Measurements from ENCODE around the gene TARS1. TPM values are rescaled to one million over a fixed set of nuclear protein-coding genes. Genes with fewer than 3 reads are reported as not detected.

Gene TARS1
- total RNA-seq, 1 donor from 2014 or later, result 180 TPM

DNA sequence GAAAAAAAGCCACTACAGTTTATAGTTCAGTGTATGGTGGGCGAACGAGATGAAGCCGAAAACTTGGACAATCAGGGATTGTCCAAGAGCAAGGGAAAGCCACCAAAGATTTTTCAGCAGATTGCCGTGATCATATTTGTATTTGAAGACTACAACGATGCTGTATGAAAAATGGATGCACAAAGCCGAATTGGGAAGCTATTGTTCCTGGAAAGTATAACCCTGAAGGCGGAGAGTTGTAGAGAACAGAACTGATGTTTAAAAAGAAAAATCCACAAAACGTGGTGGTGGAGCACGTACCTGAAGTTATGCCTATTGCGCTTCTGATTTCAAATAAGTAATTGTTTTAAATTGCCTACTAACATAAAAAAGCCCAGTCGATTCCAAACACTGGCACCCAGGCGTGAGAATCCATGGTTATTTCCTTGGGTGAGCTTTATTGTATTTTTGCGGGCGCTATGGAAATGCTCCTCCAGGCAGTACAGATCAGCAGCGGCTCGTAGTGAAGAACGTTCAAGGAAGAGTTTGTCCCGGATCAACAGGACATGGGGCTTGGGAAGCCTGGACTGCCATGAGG, 772 bp upstream of the TARS1 start:
- DNase-seq (ENCODE audit: low read depth in 2 of 2), result peak in 1 of 2 donors; percentile 37

DNA sequence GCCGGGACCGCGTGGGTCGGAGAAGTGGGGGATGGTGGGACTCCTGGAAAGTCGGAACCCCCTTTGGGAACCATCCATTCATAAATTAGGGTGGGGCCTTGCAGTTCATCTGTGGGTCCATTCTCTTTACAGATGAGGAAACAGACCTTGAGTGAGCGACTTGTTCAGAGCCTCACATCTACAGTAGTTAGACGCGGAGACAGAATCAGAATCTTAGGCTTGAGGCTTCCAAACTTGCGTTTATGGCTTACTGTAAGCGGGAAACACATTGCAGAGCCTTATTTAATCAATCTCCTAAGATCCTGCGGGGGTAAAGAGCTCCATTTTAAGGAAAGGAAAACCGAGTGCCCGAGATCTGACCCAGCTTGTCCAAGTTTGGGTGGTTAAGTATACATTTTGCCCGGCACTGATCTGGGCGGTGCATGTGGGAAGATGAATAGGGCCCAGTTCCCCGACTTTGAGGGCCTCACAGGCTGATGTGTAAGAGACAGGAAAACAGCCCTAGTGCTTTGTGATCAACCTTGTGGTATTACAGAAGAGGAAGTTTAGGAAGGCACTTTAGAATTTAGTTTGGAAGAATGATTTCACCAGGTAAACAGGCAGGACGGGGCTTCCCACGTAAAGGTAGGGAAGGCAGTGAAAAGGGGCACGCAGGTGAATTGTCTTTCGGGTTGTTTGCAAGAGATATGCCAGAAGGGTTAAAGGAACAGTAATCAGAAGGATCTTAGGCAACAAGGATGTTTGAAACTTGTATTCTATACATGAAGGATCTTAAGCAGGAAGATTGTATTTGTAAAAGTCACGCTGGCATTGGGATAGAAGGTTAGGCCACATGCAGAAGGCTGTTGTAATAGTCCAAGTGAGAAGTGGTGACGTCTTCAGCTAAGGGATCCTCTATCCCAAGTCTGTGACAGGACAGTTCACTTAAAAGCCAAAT, 744 bp downstream of the TARS1 start:
- DNase-seq (ENCODE audit: low read depth in 2 of 2), result peak; percentile 30 to 75

DNA sequence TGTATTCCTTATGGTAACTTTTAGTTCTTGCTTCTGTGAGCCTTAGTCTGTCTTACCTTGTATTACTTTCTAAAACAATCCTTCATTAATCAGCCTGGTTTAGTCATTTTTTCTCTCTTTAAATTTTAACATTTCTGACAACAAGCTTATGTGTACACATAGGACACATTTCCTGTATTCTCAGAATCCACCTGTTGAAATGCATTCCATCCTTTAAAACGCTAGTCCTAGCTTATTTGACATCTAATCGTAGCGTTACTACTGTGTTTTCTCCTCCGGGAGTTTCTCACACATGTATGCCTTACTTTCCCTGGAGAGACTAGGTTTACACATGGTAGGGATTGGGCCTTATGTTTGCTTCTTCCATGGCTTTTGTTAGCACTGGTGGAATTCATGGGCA, 3.8 kb downstream of the TARS1 start:
- DNase-seq (ENCODE audit: low read depth in 2 of 2), result no peak

DNA sequence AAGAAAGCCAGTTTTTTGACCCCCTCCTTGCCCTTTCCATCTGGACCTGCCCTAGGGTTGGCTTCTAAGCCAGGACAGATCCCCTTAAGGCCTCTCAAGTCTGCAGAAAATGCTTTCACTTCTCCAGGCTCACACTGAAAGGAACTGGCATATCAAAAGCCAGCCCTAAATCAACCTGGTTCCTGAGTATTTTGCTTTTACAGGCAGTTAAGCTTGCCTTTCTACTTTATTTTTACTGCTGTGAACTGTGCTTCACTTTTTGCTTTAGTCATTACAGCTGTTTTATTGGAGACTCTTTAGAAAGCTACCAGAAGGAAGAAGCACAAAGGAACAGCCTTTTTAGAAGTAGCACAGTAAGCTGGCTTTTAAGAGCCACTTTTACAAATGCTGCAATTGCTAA, 5.0 kb downstream of the TARS1 start:
- DNase-seq (ENCODE audit: low read depth in 2 of 2), result no peak

DNA sequence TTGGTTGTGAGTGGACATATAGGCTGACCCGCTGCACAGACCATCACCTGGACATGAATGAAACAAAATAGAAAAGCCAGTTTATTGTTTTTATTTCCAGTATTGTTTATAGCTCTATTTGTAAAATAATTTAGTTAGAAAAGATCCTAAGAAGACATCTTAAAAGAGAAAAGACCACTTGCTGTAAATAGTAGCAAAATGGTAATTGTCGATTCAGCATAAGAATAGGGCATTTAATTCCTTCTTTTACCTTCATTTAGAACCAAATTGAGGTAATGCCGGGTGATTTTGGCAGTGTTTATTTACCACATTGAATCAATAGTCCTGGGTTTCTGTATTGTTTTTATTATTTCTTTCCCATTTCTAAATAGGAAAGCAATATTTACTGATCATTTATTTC, 7.4 kb downstream of the TARS1 start:
- no peak for DNase-seq (ENCODE audit: low read depth in 2 of 2)

DNA sequence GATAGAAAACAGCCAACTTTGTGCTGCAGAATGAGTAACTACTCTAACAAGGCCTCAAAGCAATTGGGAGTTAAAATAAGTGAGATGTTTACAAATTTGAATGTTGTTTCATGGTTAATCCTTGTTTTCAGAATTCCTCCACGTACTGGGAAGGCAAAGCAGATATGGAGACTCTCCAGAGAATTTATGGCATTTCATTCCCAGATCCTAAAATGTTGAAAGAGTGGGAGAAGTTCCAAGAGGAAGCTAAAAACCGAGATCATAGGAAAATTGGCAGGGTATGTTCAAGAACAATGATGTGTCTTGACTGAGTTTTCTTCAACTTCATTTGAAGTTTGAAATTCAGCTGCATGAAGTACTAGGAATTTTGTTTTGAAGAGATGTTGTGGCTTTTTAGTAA, 16.4 kb downstream of the TARS1 start:
- peak in 1 of 2 donors; percentile 18 for DNase-seq (ENCODE audit: low read depth in 2 of 2)

DNA sequence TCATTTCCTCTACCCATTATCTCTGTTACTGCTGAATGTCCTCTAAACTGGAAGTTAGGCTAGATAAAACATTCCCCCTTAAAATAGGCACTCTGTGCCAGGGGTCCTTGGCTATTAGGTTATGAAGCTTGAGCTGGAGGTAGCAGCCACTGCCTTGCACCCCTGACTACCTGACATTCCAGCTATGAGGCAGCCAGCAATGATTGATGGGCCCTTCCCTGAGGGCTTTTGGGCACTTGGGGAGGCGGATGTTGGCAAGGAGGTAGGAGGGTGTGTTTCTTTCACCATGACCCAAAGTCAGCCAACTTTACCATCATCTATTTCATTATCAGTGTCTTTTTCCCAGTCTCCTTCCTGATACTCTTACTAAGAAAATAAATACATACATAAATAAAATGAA, 17.1 kb downstream of the TARS1 start:
- no peak for DNase-seq (ENCODE audit: low read depth in 2 of 2)

DNA sequence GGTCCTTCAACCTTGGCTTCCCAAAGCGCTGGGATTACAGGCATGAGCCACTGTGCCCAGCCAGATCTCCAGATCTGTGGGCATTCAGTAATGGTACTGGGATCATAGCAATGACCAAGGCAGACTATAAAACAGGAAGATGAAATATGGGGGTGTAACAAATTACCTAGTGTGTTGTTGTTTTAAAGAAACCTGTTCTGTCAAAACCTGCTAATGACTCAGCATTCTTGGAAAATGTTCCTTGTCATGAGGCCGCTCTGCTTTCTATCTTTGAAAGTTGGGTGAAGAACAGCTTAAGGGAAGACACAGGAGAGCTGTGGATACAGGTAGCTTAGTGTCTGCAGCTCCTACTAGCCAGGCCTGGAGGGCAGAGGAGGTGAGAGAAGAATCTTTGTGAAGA, 19.4 kb downstream of the TARS1 start:
- DNase-seq (ENCODE audit: low read depth in 2 of 2), result no peak

DNA sequence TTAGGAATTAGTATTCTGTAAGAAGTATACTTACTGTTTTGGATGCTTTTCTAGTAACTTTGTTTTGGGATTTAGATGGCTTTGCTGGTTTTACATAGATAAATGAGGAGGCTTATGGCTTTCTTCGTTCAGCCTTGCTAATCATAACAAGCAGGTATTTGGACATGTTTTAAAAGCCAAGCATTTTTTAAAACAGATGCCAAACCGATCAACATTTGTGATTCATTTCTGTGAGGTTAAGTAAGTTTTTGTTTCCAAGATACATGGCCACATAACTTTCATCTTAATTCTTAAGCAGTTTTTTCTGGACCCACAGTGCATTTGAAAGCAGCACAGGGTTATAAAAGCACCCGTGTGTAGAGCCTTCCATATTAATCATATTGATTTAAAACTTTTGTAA, 21.7 kb downstream of the TARS1 start:
- DNase-seq (ENCODE audit: low read depth in 2 of 2), result no peak

DNA sequence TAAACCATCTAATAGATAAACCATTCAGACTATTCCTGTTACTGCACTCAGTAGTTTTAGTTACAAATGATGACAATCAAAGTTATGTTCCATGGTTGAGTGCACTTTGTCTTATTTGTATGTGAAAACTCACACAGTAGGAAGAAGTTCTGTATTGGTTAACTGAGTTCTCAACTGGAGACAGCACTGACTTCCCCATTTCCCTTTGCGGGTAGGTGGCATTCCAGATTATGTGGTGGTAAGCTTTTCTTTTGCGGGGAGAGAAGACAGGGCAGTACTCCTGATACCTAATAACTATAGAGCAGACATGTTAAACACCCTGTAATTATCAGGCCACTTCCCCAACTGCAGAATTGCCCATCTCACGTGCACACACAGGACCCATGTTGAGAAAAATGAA, 24.4 kb downstream of the TARS1 start:
- no peak for DNase-seq (ENCODE audit: low read depth in 2 of 2)

DNA sequence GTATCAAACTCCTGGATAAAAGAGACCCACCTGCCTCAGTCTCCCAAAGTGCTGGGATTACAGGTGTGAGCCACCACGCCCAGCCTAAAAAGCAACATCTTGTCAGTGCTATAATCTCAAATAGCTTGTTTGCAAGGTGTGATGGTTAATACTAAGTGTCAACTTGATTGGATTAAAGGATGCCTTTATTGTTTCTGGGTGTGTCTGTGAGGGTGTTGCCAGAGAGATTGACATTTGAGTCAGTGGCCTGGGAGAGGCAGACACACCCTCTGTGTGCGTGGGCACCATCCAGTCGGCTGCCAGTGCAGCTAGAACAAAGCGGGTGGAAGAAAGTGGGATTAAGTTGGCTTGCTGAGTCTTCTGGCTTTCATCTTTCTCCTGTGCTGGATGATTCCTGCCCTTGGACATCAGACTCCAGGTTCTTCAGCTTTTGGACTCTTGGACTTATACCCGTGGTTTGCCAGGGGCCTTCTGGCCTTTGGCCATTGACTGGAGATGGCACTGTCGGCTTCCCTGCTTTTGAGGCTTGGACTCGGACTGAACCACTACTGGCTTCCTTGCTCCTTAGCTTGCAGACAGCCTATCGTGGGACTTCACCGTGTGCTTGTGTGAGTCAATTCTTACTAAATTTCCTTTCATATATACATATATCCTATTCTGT, 28.1 kb downstream of the TARS1 start:
- peak in 1 of 2 donors; percentile 16 for DNase-seq (ENCODE audit: low read depth in 2 of 2)

DNA sequence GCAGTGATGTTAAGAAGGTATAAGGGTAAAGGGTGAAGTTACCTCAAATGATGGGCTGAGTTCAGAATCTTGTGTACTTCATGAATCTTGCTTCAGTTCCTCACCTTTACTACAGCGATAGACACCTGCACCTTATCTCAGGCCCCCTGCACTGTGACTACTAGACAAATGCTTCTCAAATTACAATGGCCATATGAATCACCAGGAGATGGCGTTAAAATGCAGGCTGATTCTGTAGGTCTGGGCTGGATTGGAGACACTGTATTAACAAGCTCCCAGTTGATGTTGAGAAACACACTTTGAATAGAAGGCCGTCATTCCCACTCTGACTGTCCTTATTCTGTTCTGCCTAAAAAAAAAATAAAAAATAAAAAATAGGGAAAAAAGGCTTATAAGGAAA, 29.8 kb downstream of the TARS1 start:
- DNase-seq (ENCODE audit: low read depth in 2 of 2), result peak; percentile 37 to 46

DNA sequence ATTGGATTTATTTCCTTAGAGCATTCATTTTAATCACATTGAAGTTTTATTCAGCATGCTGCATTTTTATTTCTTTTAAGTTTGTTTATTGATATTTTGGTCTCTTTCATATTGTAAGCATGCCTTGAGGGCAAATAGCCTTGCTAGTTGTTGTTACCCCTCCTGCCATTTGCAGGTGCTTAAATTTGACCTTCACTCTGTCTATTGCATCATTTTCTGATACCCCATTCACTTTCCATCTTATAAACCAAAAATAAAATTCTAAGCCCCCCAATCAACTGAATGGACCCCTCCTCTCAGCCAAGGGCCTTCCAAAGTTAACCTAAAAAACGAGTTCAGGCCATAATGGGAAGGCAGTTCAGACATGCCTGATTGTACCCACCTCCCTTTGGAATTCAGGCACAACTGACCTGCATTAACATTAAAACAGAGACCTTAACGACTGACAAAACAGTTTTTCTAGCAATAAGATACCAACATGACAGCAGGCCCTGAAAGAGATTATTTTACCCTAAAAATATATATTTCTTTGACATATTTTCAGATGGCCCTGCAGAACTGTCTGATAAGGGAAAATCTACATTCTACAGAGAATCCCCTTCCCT, 32.1 kb downstream of the TARS1 start:
- DNase-seq (ENCODE audit: low read depth in 2 of 2), result no peak

DNA sequence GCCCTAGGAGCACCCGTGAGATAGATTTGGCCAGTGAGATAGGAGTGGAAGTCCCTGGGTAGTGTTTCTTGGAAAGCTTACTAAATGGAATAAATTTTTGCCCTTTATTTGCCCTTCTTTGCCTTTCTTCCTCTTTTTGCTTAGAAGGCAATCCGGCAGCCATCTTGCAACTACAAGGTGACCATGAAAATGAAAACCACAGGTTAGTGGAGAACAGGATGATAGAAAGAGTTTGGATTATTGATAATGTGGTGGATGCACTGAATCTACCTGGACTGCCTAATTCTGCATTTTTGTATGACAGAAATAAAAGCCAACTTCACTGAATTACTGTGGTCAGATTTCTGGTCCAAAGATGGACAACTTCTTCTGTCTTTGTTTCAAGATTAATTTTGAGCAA, 33.2 kb downstream of the TARS1 start:
- DNase-seq (ENCODE audit: low read depth in 2 of 2), result no peak

DNA sequence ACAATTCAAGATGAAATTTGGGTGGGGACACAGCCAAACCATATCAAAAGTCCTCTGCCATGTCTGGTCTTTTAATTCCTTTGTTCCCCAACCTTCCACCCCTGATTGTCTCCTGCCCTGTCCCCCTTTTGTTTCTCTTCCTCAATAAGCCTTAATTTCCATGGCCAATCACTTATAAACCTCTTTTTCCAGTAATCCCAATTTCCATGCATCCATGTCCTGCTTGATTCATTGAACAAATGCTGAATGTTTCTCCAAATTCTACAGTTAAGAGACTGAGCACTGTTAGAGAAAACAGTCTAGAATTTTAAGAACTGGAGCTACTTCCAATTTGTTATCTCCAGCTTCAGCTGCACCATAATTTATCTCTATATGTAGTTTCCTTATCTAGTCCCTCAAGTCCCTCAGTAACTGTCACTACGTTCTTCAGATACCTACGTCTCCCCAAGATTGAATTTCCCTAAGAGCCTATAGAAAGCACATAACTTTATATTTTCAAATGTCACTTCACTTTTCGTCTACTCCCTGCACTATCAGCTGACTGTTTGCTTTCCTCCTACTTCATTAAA, 34.2 kb downstream of the TARS1 start:
- no peak for DNase-seq (ENCODE audit: low read depth in 2 of 2)

DNA sequence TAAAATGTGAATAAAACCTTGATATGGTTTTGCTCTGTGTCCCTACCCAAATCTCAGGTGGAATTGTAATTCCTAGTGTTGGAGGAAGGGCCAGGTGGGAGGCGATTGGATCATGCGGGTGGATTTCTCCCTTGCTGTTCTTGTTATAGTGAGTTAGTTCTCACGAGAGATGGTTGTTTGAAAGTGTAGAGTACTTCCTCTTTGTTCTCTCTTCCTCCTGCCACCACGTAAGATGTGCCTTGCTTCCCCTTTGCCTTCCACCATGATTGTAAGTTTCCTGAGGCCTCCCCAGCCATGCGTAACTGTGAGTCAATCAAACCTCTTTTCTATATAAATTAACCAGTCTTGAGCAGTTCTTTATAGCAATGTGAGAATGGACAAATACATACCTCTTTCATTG, 34.9 kb downstream of the TARS1 start:
- no peak for DNase-seq (ENCODE audit: low read depth in 2 of 2)

DNA sequence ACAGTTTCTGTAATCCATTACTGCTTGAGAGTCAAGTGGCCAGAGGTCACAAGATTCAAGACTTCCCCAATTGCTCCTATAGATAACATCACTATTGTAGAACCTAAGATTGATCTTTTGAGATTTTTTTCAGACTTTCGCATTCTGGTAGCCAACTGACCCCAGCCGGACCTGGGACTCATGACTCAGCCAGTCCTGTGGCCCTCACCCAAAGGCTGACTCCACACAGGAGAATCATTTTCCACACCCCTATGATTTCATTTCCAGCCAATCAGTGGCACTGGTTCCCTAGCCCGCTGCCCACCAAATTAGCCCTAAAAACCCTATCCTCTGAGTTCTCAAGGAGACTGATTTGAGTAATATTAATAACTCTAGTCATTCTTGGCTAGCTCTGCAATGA, 36.2 kb downstream of the TARS1 start:
- no peak for DNase-seq (ENCODE audit: low read depth in 2 of 2)

DNA sequence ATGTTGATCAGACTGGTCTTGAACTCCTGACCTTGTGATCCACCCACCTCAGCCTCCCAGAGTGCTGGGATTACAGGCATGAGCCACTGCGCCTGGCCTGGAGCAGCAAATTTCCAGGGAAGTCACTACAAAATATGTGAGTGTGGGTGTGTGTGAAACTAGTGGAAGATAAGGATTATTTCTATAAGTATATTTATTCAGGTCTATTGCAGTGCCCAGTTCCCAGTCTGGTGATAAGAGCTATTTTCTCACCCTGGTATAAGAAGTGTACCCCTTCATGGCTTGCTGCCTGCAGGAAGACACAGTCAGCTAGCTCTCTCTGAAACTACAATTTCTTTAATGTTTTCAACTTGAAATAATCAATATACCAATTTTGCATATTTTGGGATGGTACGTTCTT, 37.1 kb downstream of the TARS1 start:
- DNase-seq (ENCODE audit: low read depth in 2 of 2), result no peak

DNA sequence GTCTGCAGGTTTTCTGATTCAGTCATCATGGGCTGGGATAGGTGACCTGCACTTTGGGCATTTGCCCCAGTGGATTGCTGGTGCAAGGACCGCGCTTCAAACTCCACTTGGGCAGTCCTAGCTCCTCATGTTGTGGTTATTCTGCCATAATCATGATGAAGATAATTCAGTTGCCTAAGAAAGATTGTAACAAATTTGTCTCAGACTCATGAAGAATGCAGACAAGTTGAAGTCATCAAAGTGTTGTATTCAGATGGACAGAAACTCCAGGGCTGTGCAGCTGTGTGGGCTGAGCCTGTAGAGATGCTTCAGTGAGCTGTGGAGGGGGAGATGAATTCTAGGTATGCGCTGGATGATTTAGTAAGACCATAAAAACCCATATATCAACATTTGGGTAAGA, 38.5 kb downstream of the TARS1 start:
- no peak for DNase-seq (ENCODE audit: low read depth in 2 of 2)

DNA sequence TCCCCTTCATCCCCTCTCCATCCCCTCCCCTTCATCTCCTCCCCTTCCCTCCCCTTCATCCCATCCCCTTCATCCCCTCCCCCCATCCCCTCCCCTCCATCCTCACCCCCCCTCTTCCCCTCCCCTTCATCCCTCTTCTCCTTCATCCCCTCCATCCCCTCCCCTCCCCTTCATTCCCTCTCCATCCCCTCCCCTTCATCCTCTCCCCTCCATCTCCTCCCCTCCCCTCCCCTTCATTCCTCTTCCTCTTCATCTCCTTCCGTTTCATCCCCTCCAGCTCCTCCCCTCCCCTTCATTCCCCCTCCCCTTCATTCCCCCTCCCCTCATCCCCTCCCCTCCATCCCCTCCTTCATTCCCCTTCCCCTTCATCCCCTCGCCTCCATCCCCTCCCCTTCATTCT, 40.1 kb downstream of the TARS1 start:
- no peak for DNase-seq (ENCODE audit: low read depth in 2 of 2)

DNA sequence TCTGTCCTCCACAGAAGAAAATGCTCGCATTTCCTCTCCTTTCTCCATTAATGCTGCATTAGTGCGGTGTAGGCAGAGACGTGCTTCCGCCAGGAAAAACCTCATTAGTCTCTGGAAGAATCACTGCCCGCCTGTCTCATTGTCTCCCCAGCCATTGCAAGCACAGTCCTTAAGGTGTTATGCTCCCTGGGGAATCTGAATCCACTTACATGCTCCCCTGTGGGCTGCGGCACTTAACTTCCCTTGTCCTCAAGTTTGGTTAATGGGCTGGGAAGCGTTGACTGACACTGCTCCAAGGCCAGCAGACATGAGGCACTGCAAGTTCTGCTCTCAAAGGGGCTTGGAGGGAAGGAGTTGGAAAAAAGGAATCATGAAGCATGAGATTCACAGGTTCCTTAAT, 41.6 kb downstream of the TARS1 start:
- peak in 1 of 2 donors; percentile 22 for DNase-seq (ENCODE audit: low read depth in 2 of 2)

DNA sequence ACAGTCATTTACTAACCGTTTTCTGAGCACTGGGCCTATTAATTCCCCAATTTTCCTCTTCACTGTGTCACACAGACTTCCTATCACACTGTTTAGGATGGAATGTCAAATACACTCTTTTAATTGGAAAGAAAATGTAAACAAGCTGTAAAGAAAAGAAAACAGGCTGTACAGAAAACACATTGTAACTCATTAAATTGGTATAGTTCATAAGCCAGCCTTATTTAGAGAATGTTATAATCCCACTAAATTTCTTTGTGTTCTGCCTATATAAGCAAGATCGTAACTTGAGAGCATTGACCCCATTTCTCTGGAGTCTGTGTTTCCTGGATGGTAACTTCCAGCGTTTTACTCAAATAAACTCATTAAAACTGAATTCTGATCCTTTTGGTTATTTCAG, 46.5 kb downstream of the TARS1 start:
- no peak for DNase-seq (ENCODE audit: low read depth in 2 of 2)

All from lung microvascular endothelial cell (primary cell).